OCI-LY3 (cell line): ENCODE results near the gene L3MBTL3.

Source experiments
- EZH2phosphoT487 ChIP-seq: fragments of 200-600 bp; shearing (Covaris generic); IDR thresholded peaks from 2 replicates; pipeline ENCODE4 v1.6.1; 2018; ENCODE audit warnings: antibody characterized with exemption, mixed run types, low read depth
- TF ChIP-seq, protein P1 (sequence below): fragments of 200-600, 300-600 bp; sonication (generic); IDR thresholded peaks from 2 replicates; pipeline ENCODE4 v1.5.1; 2014; ENCODE audit warnings: antibody characterized with exemption, low read length, low read depth

DNA sequence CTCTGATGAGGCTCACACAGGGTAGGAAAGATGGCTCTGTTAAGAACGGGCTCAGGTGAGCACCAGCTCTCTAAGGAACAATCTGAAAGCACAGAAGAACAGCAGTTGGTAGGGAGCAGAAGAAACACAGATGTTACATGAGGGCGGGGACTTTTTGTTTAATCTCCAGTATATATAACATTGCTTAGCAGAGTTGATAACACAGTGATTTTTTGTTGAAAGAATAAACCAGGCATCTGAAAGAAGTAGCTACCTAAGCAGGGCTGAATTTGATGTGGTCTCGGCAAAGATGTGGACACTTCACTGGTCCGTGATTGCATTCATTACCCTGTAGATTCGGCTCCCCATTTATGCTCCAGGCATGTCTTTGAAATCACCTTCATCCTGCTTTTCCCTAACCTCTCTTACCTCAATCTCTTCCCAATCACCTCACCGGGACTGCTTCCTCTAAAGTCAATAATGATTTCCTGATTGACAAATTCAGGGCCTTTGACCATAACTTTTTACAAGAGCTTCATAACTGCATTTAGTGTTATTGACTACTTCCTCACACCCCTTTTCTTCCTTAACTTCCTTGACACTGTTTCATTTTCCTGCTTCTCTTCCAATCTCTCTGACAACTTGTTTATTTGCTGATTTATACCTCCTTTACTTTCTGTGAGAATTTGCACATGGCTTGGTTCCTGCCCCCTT, 170.0 kb downstream of the L3MBTL3 start:
- TF ChIP-seq EZH2phosphoT487 = no peak
- TF ChIP-seq, protein P1, sequence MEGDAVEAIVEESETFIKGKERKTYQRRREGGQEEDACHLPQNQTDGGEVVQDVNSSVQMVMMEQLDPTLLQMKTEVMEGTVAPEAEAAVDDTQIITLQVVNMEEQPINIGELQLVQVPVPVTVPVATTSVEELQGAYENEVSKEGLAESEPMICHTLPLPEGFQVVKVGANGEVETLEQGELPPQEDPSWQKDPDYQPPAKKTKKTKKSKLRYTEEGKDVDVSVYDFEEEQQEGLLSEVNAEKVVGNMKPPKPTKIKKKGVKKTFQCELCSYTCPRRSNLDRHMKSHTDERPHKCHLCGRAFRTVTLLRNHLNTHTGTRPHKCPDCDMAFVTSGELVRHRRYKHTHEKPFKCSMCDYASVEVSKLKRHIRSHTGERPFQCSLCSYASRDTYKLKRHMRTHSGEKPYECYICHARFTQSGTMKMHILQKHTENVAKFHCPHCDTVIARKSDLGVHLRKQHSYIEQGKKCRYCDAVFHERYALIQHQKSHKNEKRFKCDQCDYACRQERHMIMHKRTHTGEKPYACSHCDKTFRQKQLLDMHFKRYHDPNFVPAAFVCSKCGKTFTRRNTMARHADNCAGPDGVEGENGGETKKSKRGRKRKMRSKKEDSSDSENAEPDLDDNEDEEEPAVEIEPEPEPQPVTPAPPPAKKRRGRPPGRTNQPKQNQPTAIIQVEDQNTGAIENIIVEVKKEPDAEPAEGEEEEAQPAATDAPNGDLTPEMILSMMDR = no peak
